Measurements from ENCODE around the gene KLHDC9.

Gene KLHDC9

DNA sequence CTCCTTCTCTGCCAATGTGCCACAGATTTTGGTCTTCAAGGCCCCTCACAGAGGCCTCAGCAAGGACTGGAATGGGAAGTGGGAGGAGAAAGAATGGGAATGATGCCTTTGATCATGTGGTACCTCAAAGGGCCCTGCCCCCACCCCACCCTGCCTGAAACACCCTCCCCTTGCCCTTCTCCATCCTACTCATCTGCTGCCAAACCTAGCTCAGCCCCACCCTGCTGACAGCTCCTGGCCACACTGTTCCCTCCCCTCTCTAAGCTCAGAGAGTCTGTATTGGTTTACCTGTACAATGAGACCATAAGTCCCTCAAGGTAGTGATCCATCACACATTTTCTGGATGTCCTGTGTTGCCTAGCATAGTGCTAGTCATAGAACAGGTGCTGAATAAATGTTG is 21.8 kb upstream of the KLHDC9 start:
- DNase-seq (ENCODE audit: low read depth in 3 of 3, low spot score in 1 of 3): no peak

DNA sequence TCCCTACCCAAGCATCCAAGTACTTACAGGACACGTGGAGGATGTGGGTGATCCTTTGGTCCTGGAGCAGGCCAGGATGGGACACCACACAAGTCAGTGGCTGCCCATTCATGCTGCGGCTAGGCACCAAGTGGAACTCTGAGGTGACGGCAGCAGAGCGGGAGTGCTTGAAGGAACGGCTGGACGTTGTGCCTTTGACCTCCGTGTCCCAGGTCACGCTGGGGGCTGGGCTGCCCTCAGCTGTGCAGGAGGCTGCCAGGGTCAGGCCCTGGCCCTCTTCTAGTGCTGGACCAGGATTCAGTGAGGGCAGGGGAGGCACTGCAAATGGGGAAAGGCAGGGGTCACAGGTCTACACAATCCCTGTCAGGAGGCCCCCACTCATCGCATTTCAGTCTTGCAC is 20.7 kb upstream of the KLHDC9 start:
- DNase-seq (ENCODE audit: low read depth in 3 of 3, low spot score in 1 of 3): no peak

DNA sequence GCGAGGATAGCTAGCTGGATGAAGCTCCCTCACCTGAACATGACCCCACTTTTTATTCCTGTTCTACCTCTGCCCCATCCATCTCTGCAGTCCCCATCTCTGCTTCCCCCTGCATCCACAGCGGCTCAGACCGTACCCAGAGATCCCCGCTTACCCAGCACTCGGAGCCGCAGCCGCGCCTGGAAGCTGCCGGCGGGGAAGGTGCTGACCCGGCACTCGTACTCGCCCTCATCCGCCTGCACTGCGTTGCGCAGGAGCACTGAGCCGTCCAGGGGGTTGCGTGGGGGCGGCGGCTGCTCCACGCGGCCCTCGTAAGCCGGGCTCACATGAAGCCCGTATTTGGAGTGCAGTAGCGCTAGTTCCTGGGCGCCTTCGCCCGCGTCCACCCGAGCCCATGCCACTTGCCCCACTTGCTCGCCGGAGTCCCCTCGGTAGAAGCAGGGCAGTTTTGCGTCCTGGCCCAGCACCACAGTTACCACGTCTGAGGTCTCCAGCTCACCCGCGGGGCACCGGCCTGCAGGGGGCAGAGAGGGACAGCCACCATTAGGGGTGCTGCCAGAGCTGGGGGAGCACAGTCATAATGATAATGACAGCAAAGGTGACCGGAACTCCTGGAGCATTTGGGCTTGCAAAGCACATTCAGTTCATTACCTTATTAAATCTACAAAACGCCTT is 18.6 kb upstream of the KLHDC9 start:
- DNase-seq (ENCODE audit: low read depth in 3 of 3, low spot score in 1 of 3): no peak

DNA sequence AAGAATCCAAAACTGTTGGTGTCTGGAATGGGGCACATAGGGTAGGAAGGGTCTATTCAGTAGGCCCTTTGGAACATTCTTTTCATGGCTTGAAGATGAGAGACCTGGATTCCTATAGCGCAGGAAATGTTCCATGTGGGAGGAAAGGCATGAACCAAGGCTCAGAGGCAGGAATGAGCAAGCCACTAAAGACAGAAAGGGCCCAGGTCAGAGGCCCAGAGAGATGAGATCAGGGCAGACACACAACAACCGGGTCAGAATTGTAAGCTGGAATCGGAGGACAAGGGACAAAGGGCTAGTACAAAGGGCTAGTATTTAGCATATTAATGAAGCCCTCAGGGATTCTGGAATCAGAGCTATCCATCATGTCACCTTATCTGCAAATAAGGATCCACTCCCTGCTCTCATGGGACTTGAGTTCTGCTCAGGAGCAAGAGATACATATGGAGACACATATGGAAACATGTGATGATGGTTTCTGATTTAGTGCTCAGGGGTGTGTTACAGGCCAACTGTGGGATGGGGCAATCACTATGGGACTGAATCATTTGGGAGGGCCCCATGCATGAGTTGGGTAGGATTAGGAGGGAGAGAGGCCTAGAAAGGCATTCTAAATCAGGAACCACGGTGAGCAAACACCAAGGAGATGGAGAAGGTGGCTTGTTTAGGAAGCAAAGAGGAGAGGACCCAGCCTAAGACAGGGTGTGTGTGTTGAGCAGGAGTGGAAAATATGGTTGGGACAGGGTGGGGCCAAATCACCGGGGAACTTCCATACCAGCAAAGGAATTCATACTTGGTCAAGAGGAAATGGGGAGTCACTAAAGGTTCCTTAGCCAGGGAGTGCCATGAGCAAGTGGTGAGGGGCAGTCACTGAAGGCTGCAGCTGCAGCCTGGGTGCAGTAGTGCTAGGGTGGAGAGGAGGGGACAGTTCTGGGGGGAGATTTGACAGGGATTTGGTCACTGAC is 17.4 kb upstream of the KLHDC9 start:
- DNase-seq (ENCODE audit: low read depth in 3 of 3, low spot score in 1 of 3): no peak

DNA sequence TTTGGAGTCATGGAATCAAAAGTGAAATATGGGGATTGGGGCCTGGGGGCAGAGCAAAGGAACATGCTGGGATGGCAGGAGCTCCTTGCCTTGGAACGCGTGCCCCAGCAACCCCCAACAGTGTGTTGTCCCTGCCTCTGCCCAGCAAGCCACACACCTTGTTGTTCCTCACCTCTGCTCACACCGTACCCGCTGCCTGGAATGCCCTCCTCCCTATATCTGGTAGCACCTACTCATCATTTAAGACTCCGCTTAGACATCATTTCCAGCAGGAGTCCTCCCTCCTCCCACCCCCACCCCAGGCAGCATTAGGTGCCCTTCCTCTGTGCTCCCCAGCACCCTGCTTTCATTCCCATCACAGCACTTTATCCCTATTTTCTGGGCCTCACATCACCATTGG is 16.6 kb upstream of the KLHDC9 start:
- DNase-seq (ENCODE audit: low read depth in 3 of 3, low spot score in 1 of 3): no peak

DNA sequence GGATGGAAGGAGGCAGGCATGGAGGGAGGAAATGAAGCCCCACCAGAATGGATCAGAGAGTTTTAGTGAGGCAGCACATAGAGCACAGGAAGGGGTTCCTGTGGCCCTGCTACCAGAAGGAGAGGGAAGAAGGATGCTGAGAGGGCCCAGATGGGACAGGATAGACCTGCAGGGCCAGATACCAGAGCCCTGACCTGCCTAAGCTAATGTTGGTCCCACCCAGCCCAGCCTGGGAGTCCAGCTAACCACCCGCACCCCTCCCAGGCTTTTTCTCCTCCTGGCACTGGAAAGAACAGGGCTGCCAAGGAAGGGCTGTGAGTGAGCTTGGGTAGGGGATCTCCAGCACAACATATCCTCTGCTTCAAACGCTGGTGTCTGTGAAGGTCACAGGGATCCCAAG is 15.7 kb upstream of the KLHDC9 start:
- no peak for DNase-seq (ENCODE audit: low read depth in 3 of 3, low spot score in 1 of 3)

DNA sequence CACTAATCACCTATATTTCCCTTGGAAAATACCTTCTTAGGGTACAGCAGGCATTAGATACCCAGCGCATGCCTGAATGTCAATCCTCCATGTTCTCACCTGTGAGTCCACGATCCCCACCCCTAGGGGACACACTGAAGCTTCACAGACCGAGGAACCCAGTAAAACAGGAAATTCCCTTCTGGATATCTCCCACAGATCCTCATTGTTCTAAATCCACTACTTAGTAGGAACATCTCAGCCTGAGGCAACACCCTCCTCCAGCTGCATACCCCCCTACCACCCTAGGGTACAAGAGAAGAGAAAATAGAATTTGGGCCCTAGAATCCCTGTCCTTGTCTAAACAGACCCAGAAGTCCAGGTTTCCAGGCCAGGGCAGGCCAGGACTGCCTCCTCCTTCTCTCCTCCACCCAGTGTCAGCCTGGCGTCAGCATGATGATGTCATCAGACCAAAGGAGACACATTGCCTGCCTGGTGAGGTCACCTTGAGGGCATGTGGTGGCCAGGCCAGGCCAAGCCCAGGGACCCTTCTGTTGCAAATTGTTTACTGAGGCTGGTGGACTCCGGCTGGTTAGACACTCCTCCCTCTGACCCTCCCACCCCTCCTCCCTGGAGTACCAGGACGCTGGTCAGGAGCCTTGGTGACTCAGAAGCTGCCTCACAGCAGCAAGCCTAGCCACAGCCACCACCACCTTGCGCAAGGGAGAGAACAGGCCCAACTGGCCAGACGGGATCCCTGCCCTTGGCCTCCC is 15.0 kb upstream of the KLHDC9 start:
- DNase-seq (ENCODE audit: low read depth in 3 of 3, low spot score in 1 of 3): no peak

DNA sequence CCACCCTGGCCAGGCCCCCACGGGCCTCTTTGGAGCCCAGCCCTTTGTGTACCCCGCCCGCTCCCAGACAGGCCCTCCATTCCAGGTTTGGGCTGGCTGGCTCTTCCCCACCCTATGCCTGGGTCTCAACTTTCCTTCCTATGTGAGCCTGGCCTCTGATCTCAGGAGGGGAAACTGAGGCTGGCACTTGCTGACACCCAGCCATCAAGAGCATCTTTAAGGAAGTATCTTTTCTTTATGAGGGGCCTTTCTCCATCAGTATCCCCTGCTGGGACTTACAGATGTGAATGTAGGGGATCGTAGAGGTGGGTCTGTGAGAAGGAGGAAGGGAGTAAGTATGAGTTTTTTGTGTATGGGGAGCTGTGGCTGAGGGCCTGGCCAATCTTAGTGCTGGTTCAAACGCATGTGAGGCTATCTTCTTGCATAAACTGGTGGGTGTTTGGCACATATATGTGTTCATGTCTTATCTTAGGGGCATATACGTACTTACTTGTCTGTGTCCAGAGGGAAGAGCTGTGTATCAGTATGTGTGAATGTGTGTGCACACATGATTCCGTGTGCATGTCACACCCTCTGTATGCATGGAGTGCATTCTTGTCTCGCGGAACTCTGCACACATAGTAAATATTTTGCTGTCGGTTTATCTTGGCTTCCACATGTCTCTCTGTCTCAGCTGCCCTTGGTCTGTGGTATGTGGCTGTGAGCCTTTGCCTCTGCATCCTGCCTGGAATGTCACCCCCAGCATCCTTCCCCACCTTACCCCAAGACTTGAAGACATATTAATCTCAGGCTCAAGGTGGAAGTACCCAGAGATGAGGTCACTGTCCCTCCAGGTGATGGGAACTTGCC is 14.2 kb upstream of the KLHDC9 start:
- DNase-seq (ENCODE audit: low read depth in 3 of 3, low spot score in 1 of 3): no peak

DNA sequence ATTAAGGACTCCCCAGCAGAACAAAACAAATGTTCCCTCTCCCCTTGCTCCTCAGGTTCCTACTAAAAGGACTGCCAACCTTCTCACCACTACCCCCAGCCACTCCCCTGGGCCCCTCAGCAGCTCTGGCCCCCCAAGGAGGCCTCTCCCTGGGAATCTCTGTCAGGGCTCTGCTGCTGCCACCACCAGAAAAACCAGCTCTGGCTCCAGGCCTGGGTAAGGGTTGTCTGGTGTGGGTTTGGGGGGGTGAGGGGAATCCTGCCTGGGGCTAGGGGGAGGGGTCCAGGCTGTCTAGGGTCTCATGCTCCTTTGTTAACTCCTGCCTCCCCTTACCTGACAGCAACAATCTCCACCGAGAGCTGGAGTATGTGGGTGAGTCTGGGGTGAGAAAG is 13.6 kb upstream of the KLHDC9 start:
- DNase-seq (ENCODE audit: low read depth in 3 of 3, low spot score in 1 of 3): no peak

DNA sequence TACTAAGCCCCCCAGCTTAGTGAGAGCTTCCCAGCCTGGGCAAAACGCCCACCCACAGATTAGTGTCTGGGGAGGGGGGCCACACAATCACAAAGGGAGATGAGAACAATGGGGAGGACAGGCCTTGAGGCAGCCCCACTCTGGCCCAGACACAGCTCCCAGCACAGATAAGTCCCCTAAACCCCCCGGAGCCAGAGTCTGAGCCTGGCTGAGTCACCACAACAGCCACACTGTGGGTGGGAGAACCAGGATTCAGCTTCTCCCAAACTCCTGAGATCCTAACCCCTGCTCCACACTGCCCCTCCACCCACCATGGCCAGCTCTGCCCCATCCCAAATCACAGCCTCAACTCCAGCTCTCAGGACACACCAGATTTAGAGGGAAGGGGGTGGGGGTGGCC is 13.0 kb upstream of the KLHDC9 start:
- no peak for DNase-seq (ENCODE audit: low read depth in 3 of 3, low spot score in 1 of 3)

DNA sequence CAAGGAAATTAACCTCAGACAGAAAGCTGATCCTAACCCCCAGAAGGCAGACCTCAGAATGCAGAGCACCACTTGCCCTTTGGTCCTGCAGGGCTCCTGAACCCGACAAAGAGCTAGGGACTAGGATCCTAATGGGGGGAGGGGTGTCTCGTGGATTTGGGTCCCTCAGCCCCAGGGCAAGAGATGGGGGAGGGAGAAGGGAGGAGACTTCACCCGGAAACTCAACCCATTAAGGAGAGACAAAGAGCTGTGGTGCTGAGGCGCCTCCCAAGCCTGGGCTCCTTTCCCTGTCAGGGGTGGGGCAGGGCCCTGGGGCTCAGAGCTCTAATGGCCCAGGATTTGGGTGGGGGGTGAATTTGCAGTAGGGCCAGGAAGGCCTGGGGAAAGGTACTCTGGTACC is 11.7 kb upstream of the KLHDC9 start:
- no peak for DNase-seq (ENCODE audit: low read depth in 3 of 3, low spot score in 1 of 3)

DNA sequence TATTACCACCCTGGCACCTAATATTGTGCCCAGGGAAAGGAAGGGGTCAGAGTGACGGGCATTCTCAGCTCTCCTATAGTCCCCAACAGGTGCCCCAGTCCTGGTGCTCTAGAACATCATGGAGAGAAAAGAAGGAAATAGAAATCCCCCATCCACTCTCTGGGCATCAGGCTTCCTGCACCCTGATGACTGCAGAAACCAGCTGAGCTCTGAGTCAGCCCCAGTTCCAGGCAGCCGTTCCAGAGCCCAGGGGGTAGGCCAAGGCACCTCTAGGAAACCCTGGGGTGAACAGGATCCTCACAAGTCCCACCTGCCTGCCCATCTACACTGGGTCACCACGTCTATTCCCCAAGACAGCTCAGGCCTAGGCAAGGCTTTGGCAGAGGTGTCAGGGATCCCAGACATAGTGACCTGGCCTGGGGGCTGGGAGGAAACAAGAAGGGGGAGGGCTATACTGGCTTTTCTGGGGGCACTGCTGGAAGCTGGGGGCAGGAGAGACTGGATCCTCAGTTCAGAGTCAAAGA is 9.5 kb upstream of the KLHDC9 start:
- no peak for DNase-seq (ENCODE audit: low read depth in 3 of 3, low spot score in 1 of 3)

DNA sequence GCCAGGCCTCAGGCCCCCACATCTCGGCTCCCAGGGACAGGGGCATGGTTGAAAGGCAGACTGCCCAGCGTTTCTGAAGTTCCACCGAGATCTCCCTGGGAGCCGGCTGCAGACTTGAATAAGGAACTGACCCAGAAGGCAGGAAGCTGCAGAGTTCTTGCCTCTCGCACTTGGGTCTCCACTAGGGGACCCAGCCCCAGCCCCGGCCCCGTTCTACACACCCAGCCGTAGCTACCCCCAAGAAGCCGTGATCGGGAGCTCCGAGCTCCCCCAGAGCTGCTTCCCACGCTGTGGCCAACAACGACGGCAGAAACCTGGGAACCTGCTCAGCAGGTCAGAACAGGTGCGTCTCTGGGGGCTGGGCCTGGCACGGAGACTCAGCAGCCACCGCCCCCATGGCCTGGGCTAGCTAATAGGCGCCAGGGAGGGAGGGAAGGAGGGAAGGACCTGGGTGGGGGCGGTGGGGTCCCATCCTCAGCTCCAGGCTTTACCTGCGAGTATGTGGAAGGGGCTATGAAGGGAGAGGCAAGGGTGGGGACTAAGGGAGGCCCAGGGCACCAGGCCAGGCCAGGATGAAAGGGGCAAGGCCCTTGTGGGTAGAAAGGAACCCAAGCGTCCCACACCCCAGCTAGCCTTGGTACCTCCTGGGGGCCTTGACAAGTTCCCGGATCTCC is 8.8 kb upstream of the KLHDC9 start, which contains the start of gene NECTIN4:
NECTIN4 (minus strand) TSS at position 308 of the 674 bp plus-strand sequence; CDS start at position 46, 262 bp downstream.
- no peak for DNase-seq (ENCODE audit: low read depth in 3 of 3, low spot score in 1 of 3)

DNA sequence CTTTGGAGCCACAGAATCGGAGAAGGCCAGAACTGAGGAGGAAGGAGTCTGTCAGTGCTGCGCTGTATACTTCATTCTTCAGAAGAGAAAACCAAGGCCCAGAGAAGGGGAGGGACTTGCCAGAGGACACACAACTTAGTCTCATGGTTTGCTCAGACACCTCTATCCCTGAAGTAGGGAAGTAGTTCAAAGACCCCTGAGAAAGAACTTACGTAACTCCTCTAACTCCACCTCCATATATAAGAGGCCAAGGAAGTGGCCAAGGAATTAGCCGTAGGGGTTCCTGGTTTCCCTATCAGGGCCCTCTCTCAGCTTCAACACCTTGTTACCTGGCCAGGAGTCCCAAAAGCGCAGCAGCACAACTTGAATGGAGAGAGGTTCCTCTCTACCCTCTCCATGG is 8.2 kb upstream of the KLHDC9 start:
- no peak for DNase-seq (ENCODE audit: low read depth in 3 of 3, low spot score in 1 of 3)

DNA sequence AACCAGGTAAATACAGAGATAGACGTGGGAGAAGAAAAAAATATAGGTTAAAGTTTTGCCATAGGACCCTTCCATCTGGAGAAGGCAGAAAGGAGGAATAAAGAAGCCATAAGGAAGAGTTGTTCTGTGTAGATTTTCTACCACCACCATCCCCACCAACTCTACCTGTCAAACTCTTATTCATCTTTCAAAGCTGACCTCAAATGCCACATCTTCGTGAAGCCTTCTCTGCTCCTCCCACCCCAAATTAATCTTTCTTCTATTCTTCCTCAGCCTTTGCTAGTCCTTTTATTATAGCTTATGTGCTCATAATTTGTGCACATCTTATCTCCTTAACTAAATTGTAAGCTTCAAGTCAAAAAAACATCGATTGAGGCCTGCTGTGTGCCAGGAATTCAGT is 7.5 kb upstream of the KLHDC9 start:
- no peak for DNase-seq (ENCODE audit: low read depth in 3 of 3, low spot score in 1 of 3)

DNA sequence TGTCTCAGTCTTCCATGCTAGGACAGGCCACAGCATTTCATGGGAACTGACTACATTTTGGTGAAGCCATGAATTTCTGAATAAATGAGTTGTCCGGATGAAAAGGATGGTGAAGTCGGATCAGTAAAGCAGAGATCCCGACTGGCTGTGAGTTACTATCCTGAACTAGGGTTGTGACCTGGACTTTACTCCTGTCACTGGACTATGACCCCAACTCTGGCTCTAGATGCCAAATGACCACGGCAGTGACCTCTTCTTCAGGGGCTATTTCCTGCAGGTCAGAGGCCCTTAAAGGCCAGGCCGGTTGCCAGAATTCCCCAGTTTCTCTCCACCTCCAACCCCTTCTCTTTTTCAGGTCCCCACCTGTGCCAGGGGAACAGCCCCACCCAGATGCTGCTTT is 7.1 kb upstream of the KLHDC9 start:
- no peak for DNase-seq (ENCODE audit: low read depth in 3 of 3, low spot score in 1 of 3)

DNA sequence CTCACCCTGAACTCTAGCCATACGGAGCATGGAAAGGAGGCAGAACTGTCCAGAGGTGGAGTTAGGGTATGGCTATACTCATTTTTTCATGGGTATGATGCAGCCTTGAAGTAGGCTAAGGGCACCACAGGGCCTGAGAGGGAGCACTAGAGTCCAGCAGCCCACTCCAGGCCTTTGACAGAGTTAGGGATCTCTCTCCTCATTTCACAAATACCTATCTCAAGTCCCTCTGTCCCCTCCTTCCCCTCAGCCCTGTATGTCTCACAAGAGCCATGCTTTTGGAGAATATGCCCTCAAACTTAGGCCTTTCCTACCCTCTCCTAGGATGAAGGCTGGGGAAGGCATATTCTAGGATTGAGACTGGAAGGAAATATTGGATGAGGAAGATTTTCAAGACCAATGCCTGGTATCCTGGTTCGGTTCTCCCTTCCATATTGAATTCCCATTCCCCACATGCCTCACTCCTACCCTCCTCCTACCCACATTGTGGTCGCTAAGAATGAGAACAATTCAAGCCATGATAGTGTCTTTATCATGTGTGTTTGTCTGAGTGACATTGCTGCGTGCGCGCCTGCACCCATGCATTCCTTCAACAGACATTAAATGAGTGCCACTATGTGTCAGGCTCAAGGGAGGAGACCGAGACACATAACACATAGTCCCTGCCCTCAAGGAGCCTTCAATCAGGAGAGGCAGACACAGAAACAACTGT is 6.2 kb upstream of the KLHDC9 start:
- no peak for DNase-seq (ENCODE audit: low read depth in 3 of 3, low spot score in 1 of 3)

DNA sequence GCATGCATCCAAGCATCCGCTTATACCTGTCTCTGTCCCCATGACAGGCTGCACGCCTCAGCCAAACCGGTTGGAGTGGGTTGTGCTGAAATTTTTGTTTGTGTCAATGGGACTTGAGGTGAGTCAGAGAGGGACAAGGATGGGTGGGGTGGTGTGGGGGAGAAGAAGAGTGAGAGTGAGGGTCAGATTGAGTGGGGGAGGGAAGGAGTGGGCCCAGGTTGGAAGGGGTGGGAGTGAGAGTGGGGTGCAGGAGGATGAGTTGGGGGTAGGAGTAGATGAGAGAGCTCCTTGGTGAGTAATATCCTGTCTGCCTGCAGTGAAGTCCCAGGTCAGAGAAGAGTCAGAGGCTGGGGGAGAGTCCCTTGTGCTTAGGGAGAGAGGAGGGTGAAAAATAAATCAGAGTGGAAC is 5.5 kb upstream of the KLHDC9 start:
- DNase-seq (ENCODE audit: low read depth in 3 of 3, low spot score in 1 of 3): no peak

DNA sequence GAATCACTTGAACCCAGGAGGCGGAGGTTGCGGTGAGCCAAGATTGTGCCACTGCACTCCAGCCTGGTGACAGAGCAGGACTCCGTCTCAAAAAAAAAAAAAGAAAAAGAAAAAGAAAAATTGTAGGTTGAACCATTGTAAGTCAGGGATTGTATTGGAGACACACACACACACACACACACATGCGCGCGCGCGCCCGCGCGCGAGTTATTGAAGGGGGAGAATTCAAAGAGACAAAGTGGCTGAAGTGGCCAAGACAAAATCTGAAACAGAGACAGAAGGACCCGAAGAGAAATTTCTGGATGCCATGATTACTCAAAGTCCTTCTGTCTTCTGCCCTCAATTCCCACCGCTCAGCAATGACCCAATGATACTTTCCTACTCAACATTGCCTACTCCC is 3.7 kb upstream of the KLHDC9 start:
- no peak for DNase-seq (ENCODE audit: low read depth in 3 of 3, low spot score in 1 of 3)

Measured in stimulated activated CD4-positive, alpha-beta T cell treated with anti-CD3 and anti-CD28 coated beads, TNF-alpha, amount 100 ng/mL, for 1 hour (primary cell).